ENCODE results near the gene MYH16. TPM values are rescaled to one million over a fixed set of nuclear protein-coding genes. Genes with fewer than 3 reads are reported as not detected.
"Not testable (repeated sequence)": the region's sequence is repeated elsewhere in the genome, so short reads cannot be mapped to it uniquely, and the experiment has no call there.

Gene MYH16
- total RNA-seq, 1 donor from 2014 or later: not detected

DNA sequence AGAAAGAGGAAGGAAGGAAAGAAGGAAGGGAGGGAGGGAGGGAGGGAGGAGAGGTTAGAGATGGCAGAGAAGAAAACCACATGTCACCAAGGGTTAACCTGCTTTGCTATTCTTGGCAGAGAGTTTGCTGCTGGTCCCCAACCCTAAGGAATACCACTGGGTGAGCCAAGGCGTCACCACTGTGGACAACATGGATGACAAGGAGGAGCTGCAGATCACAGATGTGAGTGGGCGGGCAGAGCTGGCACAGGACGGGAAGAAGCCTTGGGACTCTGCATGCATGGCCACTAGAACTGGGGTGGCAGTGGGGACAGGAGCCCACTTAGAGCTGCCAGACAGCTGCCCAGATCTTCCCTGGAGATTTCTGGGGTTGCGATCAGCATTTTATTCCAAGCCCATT is 17.2 kb upstream of the MYH16 start:
- DNase-seq (ENCODE audit: low spot score): no peak
- intact Hi-C loops (cut with DNase I): no loop called here

DNA sequence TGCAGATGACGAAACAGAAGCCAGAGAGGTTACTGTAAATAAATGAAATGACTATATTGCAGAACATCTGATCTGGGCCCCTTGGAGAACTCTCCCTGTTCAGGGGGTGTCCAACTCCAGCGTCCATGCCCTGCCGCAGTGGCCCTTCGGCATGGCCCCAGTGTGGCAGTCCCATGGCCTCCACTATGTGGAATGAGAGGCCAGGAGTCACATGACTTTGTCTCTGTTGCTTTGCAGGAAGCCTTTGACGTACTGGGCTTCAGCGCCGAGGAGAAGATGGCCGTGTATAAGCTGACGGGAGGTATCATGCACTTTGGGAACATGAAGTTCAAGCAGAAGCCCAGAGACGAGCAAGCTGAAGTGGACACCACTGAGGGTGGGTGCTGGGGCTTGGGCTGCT is 15.6 kb upstream of the MYH16 start:
- intact Hi-C loops (cut with DNase I): no loop called here
- no peak for DNase-seq (ENCODE audit: low spot score)

DNA sequence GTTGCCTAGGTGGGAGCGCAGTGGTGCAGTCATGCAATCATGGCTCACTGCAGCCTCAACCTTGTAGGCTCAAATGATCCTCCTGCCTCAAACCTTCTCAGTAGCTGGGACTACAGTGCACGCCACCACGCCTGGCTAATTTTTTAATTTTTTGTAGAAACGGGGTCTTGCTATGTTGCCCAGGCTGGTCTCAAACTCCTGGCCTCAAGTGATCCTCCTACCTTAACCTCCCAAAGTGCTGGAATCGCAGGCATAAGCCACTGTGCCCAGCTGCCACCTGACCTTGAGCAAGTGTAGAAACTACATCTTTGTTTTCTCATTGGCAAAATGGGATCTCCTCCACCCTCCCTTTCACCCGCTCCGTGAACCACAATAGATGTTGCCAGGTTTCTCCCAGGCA is 15.0 kb upstream of the MYH16 start:
- intact Hi-C loops (cut with DNase I): no loop called here
- no peak for DNase-seq (ENCODE audit: low spot score)

DNA sequence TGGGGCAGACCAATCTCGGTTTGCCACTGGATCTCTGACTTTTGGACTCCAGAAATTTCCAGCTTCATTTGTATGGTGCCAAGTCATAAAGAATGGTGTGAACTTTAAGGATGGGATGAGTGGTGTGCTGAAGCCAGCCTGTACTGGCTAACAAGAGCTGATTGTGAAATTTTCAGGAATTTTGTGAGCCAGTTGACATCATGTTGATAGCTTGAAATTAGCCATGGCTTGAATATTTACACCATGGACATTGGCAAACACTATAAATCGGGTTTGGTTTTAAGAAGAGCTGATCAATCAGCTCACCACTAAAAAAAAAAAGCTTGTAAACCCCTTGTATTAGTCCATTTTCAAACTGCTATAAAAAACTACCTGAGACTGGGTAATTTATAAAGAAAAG is 14.1 kb upstream of the MYH16 start:
- DNase-seq (ENCODE audit: low spot score): no peak
- intact Hi-C loops (cut with DNase I): no loop called here

DNA sequence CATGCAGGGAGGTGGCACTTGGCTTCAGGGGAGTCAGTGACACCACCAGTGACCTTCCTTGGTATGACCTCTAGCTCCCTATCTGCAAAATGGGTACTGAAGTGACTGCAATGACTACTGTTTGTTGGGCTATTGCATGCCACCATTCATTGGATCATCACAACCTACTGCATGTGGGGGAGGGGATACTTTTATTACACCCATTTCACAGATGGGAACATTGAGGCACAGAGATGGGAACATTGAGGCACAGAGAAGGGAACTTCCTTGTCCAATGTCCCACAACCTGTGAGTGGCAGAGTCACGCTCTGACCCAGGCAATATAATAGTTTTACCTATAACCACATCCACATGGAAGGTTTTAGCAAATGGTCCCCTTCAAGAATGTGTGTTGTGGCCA is 12.2 kb upstream of the MYH16 start:
- intact Hi-C loops (cut with DNase I): no loop called here
- no peak for DNase-seq (ENCODE audit: low spot score)

DNA sequence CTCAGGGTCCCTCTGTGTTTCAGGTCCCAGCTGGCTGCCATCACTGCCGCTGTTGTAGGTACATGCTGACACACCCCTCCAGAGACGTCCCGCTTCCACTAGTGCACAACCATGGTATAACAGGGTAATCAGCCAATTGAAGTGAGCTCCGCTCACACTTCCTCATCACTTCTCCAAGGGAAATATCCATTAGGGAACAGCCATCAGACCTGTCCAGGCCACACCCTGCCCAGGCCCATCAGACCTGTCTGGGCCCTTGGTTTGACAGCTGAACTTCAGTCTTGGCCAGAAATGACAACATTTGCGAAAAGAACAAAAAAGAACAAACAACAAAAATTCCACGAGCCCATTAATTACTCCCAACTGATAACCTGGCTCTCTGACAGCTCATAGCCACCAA is 11.0 kb upstream of the MYH16 start:
- no peak for DNase-seq (ENCODE audit: low spot score)
- intact Hi-C loops (cut with DNase I): no loop called here

DNA sequence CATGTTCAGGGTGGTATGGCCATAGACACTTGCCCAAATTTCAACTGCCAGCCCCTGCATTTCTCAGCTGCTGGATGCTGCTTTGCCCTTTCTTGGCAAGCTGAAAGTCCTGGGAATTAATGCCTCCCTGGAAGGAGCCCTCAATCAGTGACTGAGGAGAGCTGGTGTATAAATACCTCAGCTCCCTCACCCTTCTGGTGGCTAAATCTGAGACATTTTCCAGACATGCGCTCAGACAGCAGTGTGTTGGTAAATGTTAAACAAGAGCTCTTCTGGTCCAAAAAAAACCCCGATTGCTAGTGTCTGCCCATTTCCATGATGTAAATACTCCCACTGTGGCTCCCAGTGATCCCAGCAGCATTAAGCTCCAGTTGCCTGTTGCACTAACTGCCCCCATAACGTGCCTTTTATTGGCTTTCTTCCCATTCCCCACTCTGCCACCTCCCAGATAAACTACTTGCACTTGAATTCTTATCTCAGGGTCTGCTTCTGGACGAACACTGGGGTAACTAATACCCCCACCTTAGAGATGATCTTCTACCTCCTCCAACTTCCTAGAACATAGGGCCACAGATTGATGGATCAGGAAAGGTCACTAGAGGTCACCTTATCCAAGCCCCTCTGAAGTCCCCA is 6.7 kb upstream of the MYH16 start:
- intact Hi-C loops (cut with DNase I): no loop called here
- no peak for DNase-seq (ENCODE audit: low spot score)

DNA sequence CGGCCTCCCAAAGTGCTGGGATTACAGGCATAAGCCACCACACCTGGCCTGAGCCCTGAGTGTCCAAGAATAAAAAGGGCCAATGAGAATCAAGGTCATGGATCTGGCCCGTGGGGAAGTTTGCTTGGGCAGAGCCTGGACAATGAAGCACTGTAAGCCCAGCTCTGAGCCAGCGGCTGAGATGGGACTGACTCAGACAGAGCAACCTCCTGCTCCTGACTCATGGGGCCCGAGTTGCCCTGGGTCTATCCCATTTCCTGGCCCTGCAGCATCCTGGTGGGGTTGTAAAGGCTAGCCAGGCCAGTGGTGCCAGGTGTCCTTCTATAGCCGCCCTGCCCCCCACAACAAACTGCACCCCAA is 5.2 kb upstream of the MYH16 start:
- DNase-seq (ENCODE audit: low spot score): no peak
- intact Hi-C loops (cut with DNase I): no loop called here

DNA sequence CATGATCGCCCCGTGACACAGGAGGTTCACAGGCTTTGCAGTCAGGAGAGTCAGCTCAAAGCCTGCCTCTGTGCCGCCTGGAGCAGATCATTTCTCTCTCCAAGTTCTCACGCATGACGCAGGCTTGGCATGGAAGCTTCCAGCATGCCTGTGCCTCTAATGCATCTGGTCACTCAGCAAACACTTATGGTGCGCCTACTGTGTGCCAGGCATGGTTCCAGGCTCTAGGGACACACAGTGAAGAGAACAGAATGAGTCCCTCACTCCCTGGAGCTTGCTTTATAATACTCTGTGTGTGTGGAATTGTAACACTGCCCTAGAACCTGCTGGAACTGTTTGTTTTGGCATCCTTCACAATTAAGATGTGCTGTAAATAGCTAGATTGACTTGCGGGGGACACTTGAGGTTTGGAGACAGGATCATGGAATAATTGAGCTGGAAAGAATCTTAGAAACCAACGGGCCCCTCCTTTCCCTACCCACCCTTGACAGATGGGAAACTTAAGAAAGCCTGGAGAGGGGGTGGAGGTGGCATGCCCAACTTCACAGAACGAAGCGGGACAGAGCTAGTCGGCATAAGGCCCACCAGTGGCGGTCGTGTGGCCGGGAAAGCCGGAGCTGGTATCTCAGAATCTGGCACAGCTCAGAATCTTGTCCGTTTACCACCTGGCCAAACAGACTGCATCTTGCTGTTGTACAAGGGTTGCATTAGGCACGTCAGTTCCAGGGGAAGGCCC is 4.6 kb upstream of the MYH16 start:
- intact Hi-C loops (cut with DNase I): no loop called here
- no peak for DNase-seq (ENCODE audit: low spot score)

DNA sequence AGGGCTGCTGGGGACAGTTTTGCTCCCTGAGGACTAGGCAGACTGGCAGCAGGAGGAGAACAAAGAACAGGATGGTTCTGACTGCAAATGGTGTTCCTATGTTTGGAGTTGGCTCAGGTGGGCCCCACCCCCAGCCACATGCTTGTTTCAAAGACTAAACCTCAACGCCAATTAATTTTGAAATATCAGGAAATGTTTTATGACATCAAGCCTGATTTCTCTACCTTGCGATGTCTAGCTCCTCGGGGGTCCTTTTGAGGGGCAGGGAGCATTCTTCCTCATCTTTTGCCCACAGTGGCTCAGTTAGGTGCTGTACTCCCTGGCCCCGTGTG is 4.1 kb upstream of the MYH16 start:
- DNase-seq (ENCODE audit: low spot score): no peak
- intact Hi-C loops (cut with DNase I): no loop called here

DNA sequence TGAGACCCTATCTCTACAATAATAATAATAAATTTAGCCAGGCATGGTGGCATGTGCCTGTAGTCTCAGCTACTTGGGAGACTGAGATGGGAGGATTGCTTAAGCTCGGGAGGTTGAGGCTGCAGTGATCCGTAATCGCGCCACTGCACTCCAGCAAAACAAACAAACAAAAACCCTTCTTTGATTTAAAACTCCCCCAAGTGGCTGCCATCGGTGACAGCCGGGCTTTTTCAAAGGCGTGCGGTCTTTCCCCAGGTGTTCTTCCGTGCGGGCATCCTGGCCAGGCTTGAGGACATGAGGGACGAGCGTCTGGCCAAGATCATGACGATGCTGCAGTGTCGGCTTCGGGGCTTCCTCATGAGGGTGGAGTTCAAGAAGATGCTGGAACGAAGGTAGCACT is 1.9 kb upstream of the MYH16 start:
- intact Hi-C loops (cut with DNase I): no loop called here
- DNase-seq (ENCODE audit: low spot score): no peak

DNA sequence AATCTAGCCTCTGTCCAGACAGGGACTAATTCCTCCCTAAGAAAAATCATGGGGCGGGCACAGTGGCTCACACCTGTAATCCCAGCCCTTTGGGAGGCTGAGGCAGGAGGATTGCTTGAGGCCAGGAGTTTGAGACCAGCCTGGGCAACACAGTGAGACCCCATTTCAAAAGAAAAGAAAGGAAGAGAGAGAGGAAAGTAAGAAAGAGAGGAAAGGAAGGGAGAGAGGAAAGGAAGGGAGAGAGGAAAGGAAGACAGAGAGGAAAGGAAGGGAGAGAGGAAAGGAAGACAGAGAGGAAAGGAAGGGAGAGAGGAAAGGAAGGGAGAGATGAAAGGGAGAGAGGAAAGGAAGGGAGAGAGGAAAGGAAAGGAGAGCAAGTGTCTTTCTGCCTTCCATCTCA is 922 bp downstream of the MYH16 start:
- intact Hi-C loops (cut with DNase I); DNase-seq (ENCODE audit: low spot score): not testable (repeated sequence)

DNA sequence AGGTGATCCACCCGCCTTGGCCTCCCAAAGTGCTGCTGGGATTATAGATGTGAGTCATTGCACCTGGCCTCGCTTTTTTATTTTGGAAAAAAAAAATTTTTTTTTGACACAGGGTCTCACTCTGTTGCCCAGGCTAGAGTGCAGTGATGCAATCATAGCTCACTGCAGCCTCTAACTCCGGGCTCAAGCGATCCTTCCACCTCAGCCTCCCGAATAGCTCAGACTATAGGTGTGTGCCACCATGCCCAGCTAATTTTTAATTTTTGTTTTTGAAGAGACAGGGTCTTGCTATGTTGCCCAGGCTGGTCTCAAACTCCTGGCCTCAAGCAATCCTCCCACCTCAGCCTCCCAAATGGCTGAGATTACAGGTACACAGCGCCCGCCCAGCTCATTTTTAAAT is 2.3 kb downstream of the MYH16 start:
- DNase-seq (ENCODE audit: low spot score); intact Hi-C loops (cut with DNase I): not testable (repeated sequence)

DNA sequence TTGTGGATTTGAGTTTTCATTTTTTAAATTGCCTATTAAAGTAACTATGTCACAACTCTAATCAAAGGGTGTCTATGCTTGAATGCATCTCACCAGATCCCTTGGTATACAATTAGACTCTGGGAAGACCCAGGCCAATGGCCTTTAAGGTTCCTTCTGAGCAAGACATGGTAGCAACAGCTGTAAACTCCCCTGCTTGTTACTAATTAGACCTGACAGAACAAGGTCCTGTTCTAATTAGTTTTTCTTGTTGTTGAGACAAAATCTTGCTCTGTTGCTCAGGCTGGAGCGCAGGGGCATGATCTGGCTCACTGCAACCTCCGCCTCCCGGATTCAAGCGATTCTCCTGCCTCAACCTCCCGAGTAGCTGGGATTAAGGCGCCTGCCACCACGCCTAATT is 2.9 kb downstream of the MYH16 start:
- intact Hi-C loops (cut with DNase I): no loop called here
- no peak for DNase-seq (ENCODE audit: low spot score)

DNA sequence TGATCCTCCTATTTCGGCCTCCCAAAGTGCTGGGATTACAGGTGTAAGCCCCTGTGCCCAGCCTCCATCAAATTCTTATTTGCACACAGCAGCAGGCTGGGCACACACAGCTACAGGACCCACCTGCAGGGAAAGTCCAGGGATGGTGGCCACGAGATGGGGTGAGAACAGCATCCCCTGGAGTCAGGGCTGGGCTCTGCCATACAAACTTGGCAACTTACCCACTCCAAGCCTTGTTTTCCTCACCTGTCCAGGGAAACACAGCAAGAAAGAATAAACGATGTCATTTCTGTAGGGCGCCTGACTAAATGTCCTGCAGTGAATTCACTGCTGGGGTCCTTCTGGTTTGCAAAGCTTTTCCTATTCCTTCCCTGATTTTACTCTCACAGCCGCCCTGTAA is 5.5 kb downstream of the MYH16 start:
- intact Hi-C loops (cut with DNase I): no loop called here
- DNase-seq (ENCODE audit: low spot score): no peak

DNA sequence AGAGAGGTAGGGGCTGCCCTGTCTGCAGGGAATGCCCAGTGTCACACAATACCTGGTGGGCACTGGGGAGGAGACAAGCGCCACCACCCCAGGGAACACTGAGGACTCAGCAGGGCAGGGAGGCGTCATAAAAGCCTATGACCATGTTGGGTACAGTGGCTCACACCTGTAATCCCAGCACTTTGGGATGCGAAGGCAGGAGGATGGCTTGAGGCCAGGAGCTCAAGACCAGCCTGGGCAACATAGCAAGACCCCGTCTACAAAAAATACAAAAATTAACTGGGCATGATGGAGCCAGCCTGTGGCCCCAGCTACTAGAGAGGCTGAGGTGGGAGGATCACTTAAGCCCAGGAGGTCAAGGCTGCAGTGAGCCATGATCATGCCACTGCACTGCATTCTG is 11.5 kb downstream of the MYH16 start:
- intact Hi-C loops (cut with DNase I): not testable (repeated sequence)

DNA sequence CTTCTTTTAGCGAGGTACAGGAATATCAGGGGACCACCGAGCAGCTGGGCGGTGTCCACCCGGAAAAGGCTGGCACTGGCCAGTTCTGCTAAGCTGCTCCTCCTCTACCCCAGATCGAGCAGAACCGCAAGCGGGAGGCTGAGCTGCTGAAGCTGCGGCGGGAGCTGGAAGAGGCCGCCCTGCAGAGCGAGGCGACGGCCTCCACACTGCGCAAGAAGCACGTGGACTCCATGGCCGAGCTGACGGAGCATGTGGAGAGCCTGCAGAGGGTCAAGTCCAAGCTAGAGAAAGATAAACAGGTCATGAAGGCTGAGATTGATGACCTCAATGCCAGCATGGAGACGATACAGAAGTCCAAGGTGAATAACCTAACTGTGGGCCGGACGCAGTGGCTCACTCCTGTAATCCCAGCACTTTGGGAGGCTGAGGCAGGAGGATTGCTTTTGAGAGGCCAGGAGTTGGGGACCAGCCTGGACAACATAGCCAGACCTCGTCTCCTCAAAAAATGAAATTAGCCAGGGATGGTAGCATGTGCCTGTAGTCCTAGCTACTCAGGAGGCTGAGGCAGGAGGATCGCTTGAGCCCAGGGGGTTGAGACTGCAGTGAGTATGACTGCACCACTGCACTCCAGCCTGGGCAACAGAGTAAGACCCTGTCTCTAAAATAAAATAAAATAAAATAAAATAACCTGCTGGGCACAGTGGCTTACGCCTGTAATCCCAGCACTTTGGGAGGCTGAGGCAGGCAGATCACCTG is 15.3 kb downstream of the MYH16 start:
- intact Hi-C loops (cut with DNase I): no loop called here
- DNase-seq (ENCODE audit: low spot score): no peak

More for the DNA sequence above, 11.5 kb downstream of the MYH16 start:
- DNase-seq (ENCODE audit: low spot score): not testable (repeated sequence)

DNA sequence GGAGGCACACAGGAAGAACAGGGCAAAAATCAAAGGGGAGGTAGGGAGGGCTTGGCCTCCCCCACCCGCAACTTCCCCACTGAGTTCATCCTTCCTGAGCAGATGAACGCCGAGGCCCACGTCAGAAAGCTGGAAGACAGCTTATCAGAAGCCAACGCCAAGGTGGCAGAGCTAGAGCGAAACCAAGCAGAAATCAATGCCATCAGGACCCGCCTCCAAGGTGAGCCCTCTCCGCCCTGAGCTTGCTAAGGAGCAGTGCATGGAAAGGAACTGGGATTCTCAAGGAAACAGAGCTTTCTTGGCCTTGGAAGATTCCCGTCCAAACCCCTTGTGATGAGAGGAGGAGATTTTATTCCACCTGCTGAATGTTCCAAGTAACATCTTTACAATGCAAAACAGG is 16.5 kb downstream of the MYH16 start:
- intact Hi-C loops (cut with DNase I): no loop called here

DNA sequence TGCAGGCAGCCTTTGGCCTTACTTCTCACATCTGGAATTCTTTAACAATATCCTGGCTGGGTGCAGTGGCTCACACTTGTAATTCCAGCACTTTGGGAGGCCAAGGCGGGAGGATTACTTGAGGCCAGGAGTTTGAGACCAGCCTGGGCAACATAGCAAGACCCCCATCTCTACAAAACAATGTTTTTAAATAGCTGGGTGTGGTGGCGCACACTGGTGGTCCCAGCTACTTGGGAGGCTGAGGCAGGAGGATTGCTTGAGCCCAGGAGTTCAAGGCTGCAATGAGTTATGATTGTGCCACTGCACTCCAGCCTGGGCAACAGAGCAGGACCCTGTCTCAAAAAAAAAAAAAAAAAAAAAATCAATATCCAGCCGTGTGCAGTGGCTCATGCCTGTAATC is 17.5 kb downstream of the MYH16 start:
- DNase-seq (ENCODE audit: low spot score); intact Hi-C loops (cut with DNase I): not testable (repeated sequence)

More for the DNA sequence above, 16.5 kb downstream of the MYH16 start:
- no peak for DNase-seq (ENCODE audit: low spot score)

DNA sequence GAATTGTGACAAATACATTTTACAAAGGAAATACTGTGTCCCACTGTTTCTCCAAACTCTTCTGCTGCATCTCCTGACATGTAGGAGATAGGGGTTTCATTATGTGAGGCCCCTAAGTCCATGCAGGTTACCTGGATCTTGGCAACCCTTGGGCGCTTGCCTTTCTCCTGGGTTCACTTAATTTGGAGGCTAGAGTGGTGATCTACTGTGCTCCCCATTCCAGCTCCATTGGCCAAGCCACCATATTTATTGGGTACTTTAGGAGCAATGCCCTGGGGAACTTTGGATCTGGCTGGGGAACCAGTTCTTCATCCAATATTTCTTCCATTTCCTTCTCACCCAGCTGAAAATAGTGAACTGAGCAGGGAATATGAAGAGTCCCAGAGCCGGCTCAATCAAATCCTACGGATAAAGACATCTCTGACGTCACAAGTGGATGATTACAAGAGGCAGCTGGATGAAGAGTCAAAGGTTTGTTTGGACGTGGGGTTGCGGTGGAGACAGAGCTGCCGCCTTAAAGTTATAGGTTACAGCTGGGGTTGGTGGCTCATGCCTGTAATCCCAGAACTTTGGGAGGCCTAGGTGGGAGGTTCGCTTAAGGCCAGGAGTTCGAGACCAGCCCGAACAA is 18.5 kb downstream of the MYH16 start:
- intact Hi-C loops (cut with DNase I): no loop called here

DNA sequence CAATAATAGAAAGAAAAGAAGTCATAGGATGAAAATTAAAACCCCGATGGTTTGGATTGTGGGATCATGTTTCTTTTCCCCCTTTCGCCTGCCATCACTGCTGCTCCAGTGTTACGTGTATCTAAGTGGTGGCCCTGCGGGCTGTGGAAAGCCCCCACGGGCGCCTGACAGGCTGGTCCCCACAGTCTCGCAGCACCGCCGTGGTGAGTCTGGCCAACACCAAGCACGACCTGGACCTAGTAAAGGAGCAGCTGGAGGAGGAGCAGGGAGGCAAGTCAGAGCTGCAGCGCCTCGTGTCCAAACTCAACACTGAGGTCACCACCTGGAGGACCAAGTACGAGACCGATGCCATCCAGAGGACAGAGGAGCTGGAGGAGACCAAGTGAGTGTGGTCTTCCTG is 19.5 kb downstream of the MYH16 start:
- no peak for DNase-seq (ENCODE audit: low spot score)
- intact Hi-C loops (cut with DNase I): no loop called here

More for the DNA sequence above, 18.5 kb downstream of the MYH16 start:
- no peak for DNase-seq (ENCODE audit: low spot score)

Measured in cardiac septum (tissue), 1 donor.